Activated CD8-positive, alpha-beta T cell treated with anti-CD3 and anti-CD28 coated beads, Interleukin-2, amount 10 ng/mL, durations not matched to agents 7 days and 5 days (primary cell): Measurements from ENCODE around the gene UNC119. TPM values are rescaled to one million over a fixed set of nuclear protein-coding genes. Genes with fewer than 3 reads are reported as not detected.
A peak's percentile ranks its signal among the peaks of the same experiment; 100 is the strongest.
"Not testable (repeated sequence)": the region's sequence is repeated elsewhere in the genome, so short reads cannot be mapped to it uniquely, and the experiment has no call there.

Experiments
- ATAC-seq: fragments of 150-1000 bp; cut with Tn5 transposase; one replicate; pipeline ENCODE4 v1.10.0; 2021; ENCODE audit warnings: moderate library complexity
- CTCF ChIA-PET: fragments of 350-600 bp; sonication (Branson Sonifier 250); formaldehyde crosslinking; loops from one replicate; lab custom pipeline; 2021; ENCODE audit warnings: antibody characterized with exemption; lab: Charles Lee
- POLR2A ChIA-PET: fragments of 350-600 bp; sonication (Branson Sonifier 250); formaldehyde crosslinking; loops from one replicate; lab custom pipeline; 2021; ENCODE audit warnings: antibody characterized with exemption; lab: Charles Lee
- DNase-seq: peaks from one replicate; pipeline ENCODE4 v3.0.0-alpha.2; 2020
- H3K27ac Mint-ChIP-seq: one replicate; pipeline ENCODE4 v1.8.0; 2021; ENCODE audit warnings: mild to moderate bottlenecking, mixed read lengths
- H3K27me3 Mint-ChIP-seq: one replicate; pipeline ENCODE4 v1.8.0; 2021; ENCODE audit warnings: low read depth, mixed read lengths
- H3K36me3 Mint-ChIP-seq: one replicate; pipeline ENCODE4 v1.8.0; 2021; ENCODE audit warnings: low read depth, mixed read lengths
- H3K4me1 Mint-ChIP-seq: one replicate; pipeline ENCODE4 v1.8.0; 2021; ENCODE audit warnings: low read depth, mixed read lengths
- H3K4me3 Mint-ChIP-seq: one replicate; pipeline ENCODE4 v1.8.0; 2021; ENCODE audit warnings: mild to moderate bottlenecking, mixed read lengths
- H3K9me3 Mint-ChIP-seq: one replicate; pipeline ENCODE4 v1.8.0; 2022; ENCODE audit warnings: mixed read lengths; ENCODE audit not compliant: insufficient read depth
- total RNA-seq, 2 experiments: library from RNA; stranded (reverse); gene quantifications; one replicate each; pipeline ENCODE4 v1.2.3, GENCODE V29; 2021

Gene UNC119
- total RNA-seq, 2 experiments from 2014 or later: 41.6 to 48.1 TPM

- POLR2A ChIA-PET: no interaction called here
- no peaks in the 10 kb centered on the region for H3K4me1 Mint-ChIP-seq
Observed at GRCh38 chr17:28528327-28529012, 24.0 kb downstream of the UNC119 start.

GRCh38 chr17:28527859-28528258, 24.6 kb downstream of the UNC119 start:
- no peak overlapping the region for H3K4me3 Mint-ChIP-seq
- H3K36me3 Mint-ChIP-seq: no peaks in the 10 kb centered on the region
- ChIA-PET CTCF (interaction anchor here (1.0 kb wide), 1 partner anchor 21 kb away, joined by 3 read pairs; no protein-coding TSS in a partner anchor), POLR2A (no interaction called here)
- no peak overlapping the region for H3K27ac Mint-ChIP-seq
- no peaks in the 10 kb centered on the region for H3K27me3 Mint-ChIP-seq
- no peaks in the 10 kb centered on the region for H3K9me3 Mint-ChIP-seq
- DNase-seq (no peak), ATAC-seq (no peak)
- H3K4me1 Mint-ChIP-seq: no peaks in the 10 kb centered on the region

More at GRCh38 chr17:28528327-28529012, 24.0 kb downstream of the UNC119 start:
- Mint-ChIP-seq H3K4me3 (no peak overlapping the region), H3K9me3 (no peaks in the 10 kb centered on the region), H3K36me3 (no peaks in the 10 kb centered on the region), H3K27me3 (no peaks in the 10 kb centered on the region), H3K27ac (no peak overlapping the region)
- ATAC-seq (no peak), DNase-seq (no peak)
- CTCF ChIA-PET: interaction anchor here (1.0 to 1.5 kb wide), 2 partner anchors 13 to 21 kb away, joined by 3 to 4 read pairs; no protein-coding TSS in a partner anchor

GRCh38 chr17:28527181-28527681, 25.2 kb downstream of the UNC119 start:
- POLR2A ChIA-PET: no interaction called here
- Mint-ChIP-seq H3K27ac (no peak overlapping the region), H3K4me3 (no peak overlapping the region), H3K4me1 (no peaks in the 10 kb centered on the region), H3K36me3 (no peaks in the 10 kb centered on the region), H3K9me3 (no peaks in the 10 kb centered on the region), H3K27me3 (no peaks in the 10 kb centered on the region)
- DNase-seq (no peak), ATAC-seq (no peak)
- CTCF ChIA-PET: no interaction called here

- no peaks in the 10 kb centered on the region for H3K4me1 Mint-ChIP-seq
- CTCF ChIA-PET: interaction anchor here (0.8 kb wide), 1 partner anchor 14 kb away, joined by 3 read pairs; no protein-coding TSS in a partner anchor
- POLR2A ChIA-PET: no interaction called here
- no peaks in the 10 kb centered on the region for H3K36me3 Mint-ChIP-seq
- H3K27me3 Mint-ChIP-seq: no peaks in the 10 kb centered on the region
- no peak for DNase-seq
- H3K27ac Mint-ChIP-seq: no peak overlapping the region
- no peak overlapping the region for H3K4me3 Mint-ChIP-seq
- ATAC-seq: no peak
- no peaks in the 10 kb centered on the region for H3K9me3 Mint-ChIP-seq
Observed at GRCh38 chr17:28526381-28526780, 26.0 kb downstream of the UNC119 start.

- Mint-ChIP-seq H3K9me3 (no peaks in the 10 kb centered on the region), H3K27me3 (no peaks in the 10 kb centered on the region), H3K4me3 (no peak overlapping the region), H3K36me3 (no peaks in the 10 kb centered on the region), H3K27ac (no peak overlapping the region), H3K4me1 (no peaks in the 10 kb centered on the region)
- DNase-seq: no peak
- CTCF ChIA-PET: no interaction called here
- ATAC-seq: no peak
- POLR2A ChIA-PET: interaction anchor here (0.6 kb wide), 1 partner anchor 26 kb away, joined by 3 read pairs; no protein-coding TSS in a partner anchor
Observed at GRCh38 chr17:28524476-28525424, 27.7 kb downstream of the UNC119 start.

GRCh38 chr17:28523876-28524275, 28.5 kb downstream of the UNC119 start:
- Mint-ChIP-seq H3K27ac (no peak overlapping the region), H3K4me1 (peaks cover 7% of the 10 kb centered on the region), H3K27me3 (no peaks in the 10 kb centered on the region), H3K4me3 (no peak overlapping the region), H3K36me3 (no peaks in the 10 kb centered on the region), H3K9me3 (no peaks in the 10 kb centered on the region)
- ChIA-PET POLR2A (no interaction called here), CTCF (no interaction called here)
- ATAC-seq (no peak), DNase-seq (no peak)

- H3K36me3 Mint-ChIP-seq: no peaks in the 10 kb centered on the region
- DNase-seq (no peak), ATAC-seq (no peak)
- POLR2A ChIA-PET: no interaction called here
- CTCF ChIA-PET: no interaction called here
- H3K27me3 Mint-ChIP-seq: peaks cover 5% of the 10 kb centered on the region
- H3K4me3 Mint-ChIP-seq: no peak overlapping the region
- no peaks in the 10 kb centered on the region for H3K9me3 Mint-ChIP-seq
- H3K27ac Mint-ChIP-seq: no peak overlapping the region
- peaks cover 8% of the 10 kb centered on the region for H3K4me1 Mint-ChIP-seq
Observed at GRCh38 chr17:28523186-28523585, 29.2 kb downstream of the UNC119 start.

GRCh38 chr17:28522281-28522680, 30.1 kb downstream of the UNC119 start:
- DNase-seq, CTCF ChIA-PET, H3K4me1 Mint-ChIP-seq, H3K9me3 Mint-ChIP-seq, H3K36me3 Mint-ChIP-seq, H3K4me3 Mint-ChIP-seq, ATAC-seq, H3K27ac Mint-ChIP-seq, POLR2A ChIA-PET, H3K27me3 Mint-ChIP-seq: not testable (repeated sequence)

GRCh38 chr17:28521311-28522085, 30.9 kb downstream of the UNC119 start:
- Mint-ChIP-seq H3K27ac (no peak overlapping the region), H3K4me1 (peaks cover 8% of the 10 kb centered on the region), H3K9me3 (no peaks in the 10 kb centered on the region), H3K4me3 (no peak overlapping the region), H3K36me3 (no peaks in the 10 kb centered on the region), H3K27me3 (peaks cover 5% of the 10 kb centered on the region)
- ChIA-PET POLR2A (no interaction called here), CTCF (interaction anchor here (1.4 to 1.7 kb wide), 2 partner anchors 16 to 19 kb away, joined by 4 to 5 read pairs; no protein-coding TSS in a partner anchor)
- ATAC-seq: no peak
- DNase-seq: no peak

GRCh38 chr17:28520687-28521086, 31.7 kb downstream of the UNC119 start:
- ATAC-seq: no peak
- no peak overlapping the region for H3K4me3 Mint-ChIP-seq
- H3K27me3 Mint-ChIP-seq: peaks cover 5% of the 10 kb centered on the region
- H3K9me3 Mint-ChIP-seq: no peaks in the 10 kb centered on the region
- ChIA-PET POLR2A (no interaction called here), CTCF (interaction anchor here (1.2 to 1.7 kb wide), 3 partner anchors 16 to 25 kb away, joined by 3 to 5 read pairs (median 4); no protein-coding TSS in a partner anchor)
- no peaks in the 10 kb centered on the region for H3K36me3 Mint-ChIP-seq
- peaks cover 8% of the 10 kb centered on the region for H3K4me1 Mint-ChIP-seq
- H3K27ac Mint-ChIP-seq: no peak overlapping the region
- no peak for DNase-seq

- ChIA-PET POLR2A (no interaction called here), CTCF (no interaction called here)
- Mint-ChIP-seq H3K27me3 (peaks cover 5% of the 10 kb centered on the region), H3K27ac (no peak overlapping the region), H3K36me3 (no peaks in the 10 kb centered on the region), H3K4me3 (no peak overlapping the region), H3K4me1 (peaks cover 8% of the 10 kb centered on the region), H3K9me3 (no peaks in the 10 kb centered on the region)
- DNase-seq: peak; percentile 35
- ATAC-seq: no peak
Observed at GRCh38 chr17:28519236-28519635, 33.2 kb downstream of the UNC119 start.
